GM20000 (cell line): ENCODE measurements around the gene TTLL3.
"Not testable (repeated sequence)": the region's sequence is repeated elsewhere in the genome, so short reads cannot be mapped to it uniquely, and the experiment has no call there.

Source experiments
- DNase-seq: peaks from one replicate; pipeline ENCODE4 v3.0.0; 2012; ENCODE audit warnings: low spot score
- TF ChIP-seq, protein P1 (sequence below): IDR thresholded peaks from 2 replicates; pipeline ENCODE4 v1.5.1; 2012; ENCODE audit warnings: mild to moderate bottlenecking, control low read depth; ENCODE audit errors: extremely low read depth, missing control alignments

TTLL3 gene

DNA sequence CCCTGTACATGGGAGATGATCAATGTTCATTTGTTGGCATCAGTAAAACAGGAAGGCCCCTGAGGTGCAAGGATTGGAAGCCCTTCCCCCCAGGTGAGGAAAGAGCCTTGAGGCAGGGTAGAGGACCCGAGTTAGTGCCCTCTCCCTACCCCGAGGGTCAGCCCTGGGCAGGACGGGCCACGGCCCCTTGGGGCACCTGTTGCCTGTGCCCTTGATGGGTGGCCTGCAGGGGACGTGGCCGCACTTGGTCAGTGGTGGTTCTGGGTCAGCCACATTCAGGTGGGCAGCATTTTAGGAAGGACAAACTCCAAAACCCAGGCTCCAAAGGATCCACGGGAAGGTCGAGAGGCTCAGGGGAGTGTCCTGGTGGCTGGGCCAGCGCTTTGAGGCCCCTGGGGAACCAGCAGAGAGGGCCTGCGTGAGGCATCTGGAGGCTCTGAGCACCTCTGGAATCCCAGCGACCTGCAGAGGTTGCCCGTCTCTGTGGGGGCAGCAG lies 49.5 kb downstream of the TTLL3 start:
- TF ChIP-seq, protein P1, sequence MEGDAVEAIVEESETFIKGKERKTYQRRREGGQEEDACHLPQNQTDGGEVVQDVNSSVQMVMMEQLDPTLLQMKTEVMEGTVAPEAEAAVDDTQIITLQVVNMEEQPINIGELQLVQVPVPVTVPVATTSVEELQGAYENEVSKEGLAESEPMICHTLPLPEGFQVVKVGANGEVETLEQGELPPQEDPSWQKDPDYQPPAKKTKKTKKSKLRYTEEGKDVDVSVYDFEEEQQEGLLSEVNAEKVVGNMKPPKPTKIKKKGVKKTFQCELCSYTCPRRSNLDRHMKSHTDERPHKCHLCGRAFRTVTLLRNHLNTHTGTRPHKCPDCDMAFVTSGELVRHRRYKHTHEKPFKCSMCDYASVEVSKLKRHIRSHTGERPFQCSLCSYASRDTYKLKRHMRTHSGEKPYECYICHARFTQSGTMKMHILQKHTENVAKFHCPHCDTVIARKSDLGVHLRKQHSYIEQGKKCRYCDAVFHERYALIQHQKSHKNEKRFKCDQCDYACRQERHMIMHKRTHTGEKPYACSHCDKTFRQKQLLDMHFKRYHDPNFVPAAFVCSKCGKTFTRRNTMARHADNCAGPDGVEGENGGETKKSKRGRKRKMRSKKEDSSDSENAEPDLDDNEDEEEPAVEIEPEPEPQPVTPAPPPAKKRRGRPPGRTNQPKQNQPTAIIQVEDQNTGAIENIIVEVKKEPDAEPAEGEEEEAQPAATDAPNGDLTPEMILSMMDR: no peak
- DNase-seq: no peak

DNA sequence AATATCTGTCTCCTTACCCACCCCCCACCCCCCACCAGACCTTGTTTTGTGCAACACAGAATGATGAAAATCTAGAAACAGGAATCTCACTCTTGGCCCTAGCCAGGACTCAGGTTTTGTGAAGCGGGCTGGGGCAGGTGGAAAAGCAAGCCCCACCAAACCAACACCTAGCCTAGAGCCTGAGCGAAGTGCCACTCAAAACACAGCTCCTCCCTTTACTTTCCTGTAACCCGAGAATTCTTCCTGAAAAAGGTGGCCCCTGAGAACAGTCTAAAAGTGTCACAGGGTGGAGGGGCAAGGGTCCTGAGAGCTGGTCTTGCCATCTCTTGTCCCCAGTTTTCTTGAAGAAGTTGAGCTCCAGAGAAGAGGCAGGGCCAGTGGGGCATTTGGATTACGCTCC lies 51.1 kb downstream of the TTLL3 start:
- no peak for DNase-seq
- TF ChIP-seq, protein P1: no peak

DNA sequence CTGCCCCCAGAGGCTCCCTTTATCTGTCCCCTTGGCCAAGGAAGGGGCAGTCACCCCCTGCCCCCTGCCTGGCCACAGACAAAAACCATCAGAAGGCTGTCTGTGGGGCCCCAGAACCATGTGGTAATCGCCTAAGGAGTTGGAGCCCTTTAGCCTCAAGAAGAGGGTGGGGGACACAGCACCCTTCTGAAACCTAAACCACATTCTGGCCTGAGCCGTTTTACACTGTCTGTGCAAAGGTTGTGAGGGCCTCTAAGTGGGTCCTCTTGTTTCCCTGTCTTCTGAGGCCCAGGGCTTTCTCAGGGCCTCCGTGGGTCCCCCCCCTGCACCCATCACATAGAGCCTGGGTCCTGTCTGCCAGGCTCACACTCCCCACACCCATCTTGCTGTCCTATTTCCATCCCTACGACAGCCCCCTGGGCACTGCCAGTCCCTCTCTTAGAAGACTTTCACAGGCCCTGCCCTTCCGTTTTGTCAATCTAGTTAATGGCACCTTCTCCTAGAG lies 51.6 kb downstream of the TTLL3 start:
- no peak for DNase-seq

DNA sequence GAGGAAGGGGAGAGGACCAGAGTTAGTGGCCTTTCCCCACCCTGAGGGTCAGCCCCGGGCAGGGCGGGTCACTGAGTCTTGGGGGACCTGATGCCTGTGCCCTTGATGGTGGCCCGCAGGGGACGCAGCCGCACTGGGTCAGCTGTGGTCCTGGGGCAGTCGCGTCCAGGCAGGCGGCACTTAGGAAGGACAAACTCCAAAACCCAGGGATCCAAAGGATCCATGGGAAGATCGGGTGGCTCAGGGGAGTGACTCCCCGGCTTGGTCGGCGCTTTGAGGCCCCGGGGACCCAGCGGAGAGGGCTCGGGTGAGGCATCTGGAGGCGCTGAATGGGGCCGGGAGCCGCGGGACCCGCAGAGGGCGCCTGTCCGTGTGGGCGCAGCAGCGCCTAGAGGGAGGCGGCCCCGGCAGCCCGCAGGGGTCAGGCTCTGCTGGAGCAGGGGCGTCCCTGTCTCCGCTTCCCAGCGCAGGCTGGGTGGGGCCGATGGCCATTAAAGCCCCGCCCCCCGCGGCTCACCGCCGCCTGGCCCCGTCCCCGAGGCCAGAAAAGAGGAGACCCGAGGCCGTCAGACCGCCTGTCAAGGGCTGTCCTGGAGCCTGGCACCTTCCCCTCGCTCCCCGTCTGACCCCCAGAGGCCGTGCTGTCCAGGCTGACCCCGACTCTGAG lies 52.5 kb downstream of the TTLL3 start:
- TF ChIP-seq, protein P1: no peak
- peak; percentile 68 for DNase-seq

More for the DNA sequence above, 51.6 kb downstream of the TTLL3 start:
- TF ChIP-seq, protein P1: no peak

DNA sequence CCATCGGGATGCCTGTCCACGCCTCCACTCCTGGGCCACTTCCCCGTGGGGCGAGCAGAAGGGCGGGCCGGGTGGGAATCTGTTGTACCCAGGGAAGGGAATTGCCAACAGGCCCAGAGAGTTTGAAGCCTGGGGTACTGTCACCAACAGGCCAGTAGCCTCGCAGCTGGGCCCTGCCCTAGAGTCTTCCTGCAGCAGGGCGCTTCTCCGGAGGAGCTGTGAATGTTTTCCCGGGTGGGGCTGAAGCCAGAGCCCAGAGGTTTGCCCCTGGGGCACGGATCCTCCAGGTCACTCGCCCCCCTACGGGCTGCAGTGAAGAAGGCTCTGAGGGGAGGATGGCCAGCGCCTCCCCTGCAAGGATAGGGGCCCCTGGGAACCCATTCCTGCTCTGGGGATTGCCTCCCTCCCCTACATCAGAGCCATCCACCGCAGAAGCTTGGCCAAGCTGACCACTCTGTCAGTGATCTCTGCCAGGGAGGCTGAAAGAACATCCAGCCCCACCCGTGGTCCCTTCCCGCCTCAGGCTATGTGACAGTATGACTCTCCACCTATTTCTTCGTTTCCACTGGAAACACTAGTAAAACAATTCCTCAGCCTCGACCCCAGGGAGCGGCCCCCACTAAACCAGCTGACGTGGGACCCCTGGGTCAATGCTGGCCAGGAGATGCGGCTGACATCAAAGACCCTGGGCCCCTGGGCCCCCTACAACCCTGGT lies 53.2 kb downstream of the TTLL3 start:
- DNase-seq: no peak
- TF ChIP-seq, protein P1: no peak

DNA sequence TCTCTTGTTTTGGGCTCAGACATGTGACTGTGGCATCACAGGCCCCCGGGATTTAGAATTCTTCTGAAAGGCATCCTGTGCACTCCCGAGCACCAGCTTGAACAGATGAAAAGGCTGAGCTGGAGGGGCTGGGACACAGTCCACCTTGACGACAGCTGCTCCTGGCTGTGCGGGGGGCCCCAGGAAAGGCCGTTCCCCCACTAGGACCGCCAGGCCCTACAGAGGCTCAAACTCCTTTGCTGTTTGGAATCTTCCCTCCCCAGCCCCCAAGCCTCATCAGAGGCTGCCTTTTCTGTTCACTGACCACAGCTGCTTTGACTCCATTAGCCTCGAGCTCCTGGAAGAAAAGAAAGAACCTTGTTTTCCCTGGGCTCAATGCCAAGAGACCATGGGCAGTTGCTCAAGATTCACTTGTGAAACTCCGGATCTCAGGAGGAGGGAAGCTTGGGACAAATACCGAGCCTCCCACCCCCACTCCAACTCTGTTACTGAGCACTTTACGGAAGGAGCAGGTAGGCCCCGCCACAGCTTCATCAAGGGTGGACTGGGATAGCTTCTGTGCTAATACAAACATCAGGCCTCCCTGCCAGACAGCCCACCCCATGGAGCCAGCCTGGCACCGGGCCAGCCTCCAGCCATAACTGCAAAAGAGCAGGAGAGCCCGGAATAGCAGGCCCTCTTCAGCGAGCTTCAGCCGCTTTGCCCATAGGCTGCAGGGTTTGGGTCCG lies 54.3 kb downstream of the TTLL3 start:
- TF ChIP-seq, protein P1: no peak
- DNase-seq: no peak

DNA sequence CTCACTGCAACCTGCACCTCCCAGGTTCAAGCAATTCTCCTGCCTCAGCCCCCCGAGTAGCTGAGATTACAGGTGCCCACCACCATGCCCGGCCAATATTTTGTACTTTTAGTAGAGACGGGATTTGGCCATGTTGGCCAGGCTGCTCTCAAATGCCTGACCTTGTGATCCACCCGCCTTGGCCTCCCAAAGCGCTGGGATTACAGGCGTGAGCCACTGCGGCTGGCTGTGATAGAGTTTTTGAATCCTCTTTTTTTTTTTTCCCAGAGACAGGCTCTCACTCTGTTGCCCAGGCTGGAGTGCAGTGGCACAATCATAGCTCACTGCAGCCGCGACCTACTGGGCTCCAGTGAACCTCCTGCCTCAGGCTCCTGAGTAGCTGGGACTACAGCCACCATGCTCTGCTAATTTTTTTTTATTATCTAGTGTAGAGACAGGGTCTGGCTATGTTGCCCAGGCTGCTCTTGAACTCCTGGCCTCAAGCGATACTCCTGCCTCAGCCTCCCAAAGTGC lies 55.1 kb downstream of the TTLL3 start:
- DNase-seq: not testable (repeated sequence)
